ENCODE measurements around the gene NSMCE1.

NSMCE1 gene

DNA sequence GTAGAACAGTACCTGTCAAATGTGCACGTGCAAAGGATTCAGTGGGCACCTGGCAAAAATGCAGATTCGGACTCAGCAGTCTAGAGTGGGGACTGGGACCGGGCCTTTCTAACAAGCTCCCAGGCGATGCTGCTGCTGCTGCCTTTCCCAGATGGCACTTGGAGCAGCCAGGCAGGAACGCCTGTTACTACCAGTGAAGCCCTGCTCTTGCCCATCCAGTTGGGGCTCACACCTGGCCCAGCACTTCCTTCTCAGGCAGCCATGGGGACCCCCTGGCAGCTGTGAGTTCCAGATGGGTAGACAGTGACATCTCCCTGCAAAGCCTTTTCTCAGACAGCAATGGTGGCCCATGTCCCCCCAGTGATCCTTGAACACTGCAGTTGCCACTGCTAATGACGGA lies 34.8 kb downstream of the NSMCE1 start:
- no peak for TF ChIP-seq CTCF (IDR thresholded peaks at IDR 0.05; ENCODE audit: insufficient read depth, low read length, missing control alignments)
- DNase-seq (ENCODE audit: low read depth, low spot score): no peak
- ChIA-PET CTCF (interaction anchor here (0.7 to 11.3 kb wide), 29 partner anchors 10 to 530 kb away, joined by 3 to 355 read pairs (median 7); partner anchors contain the start of genes IL21R and KDM8), POLR2A (interaction anchor here (1.9 kb wide), 1 partner anchor 134 kb away, joined by 6 read pairs; no protein-coding TSS in a partner anchor)
- no peak overlapping the region for H3K4me3 ChIP-seq (ENCODE audit: low read depth, low read length)

DNA sequence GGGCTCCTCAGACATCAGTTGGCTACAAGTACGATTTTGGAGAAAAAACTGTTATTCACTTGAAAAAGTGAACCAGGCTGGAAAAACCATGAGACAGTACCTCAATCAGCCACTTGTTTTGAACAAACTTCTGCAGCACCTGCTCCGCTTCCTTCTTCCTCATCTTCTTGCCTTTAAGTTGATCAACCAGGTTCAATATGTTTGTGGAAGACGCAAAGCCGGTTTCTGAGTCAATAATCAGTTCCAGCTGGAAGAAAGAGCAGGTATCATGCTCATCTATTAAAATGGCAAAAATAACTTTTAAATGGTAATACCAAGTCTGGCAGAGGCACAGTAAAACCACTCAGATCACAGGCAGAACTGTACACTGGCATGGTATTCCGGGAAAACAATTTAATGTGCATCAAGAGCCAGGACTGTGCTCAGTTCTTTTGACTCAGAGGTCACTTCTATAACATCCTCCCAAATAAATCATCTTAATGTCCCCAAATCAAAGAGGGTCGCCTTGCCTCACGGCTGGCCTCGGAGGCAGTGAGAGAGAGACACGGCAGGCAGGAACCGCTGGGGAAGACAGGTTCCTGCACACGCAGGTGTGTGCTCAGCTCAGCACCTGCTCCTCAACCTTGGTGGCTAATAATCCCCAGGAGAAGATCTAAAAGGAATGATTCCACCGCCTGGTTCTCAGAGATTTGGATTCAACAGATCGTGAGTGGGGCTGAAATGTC lies 35.5 kb downstream of the NSMCE1 start:
- POLR2A ChIA-PET: no interaction called here
- TF ChIP-seq CTCF (IDR thresholded peaks at IDR 0.05; ENCODE audit: insufficient read depth, low read length, missing control alignments): no peak
- H3K4me3 ChIP-seq (ENCODE audit: low read depth, low read length): no peak overlapping the region
- DNase-seq (ENCODE audit: low read depth, low spot score): no peak
- CTCF ChIA-PET: interaction anchor here (0.7 to 11.3 kb wide), 13 partner anchors 10 to 529 kb away, joined by 3 to 355 read pairs (median 18); partner anchors contain the start of genes IL21R and KDM8

DNA sequence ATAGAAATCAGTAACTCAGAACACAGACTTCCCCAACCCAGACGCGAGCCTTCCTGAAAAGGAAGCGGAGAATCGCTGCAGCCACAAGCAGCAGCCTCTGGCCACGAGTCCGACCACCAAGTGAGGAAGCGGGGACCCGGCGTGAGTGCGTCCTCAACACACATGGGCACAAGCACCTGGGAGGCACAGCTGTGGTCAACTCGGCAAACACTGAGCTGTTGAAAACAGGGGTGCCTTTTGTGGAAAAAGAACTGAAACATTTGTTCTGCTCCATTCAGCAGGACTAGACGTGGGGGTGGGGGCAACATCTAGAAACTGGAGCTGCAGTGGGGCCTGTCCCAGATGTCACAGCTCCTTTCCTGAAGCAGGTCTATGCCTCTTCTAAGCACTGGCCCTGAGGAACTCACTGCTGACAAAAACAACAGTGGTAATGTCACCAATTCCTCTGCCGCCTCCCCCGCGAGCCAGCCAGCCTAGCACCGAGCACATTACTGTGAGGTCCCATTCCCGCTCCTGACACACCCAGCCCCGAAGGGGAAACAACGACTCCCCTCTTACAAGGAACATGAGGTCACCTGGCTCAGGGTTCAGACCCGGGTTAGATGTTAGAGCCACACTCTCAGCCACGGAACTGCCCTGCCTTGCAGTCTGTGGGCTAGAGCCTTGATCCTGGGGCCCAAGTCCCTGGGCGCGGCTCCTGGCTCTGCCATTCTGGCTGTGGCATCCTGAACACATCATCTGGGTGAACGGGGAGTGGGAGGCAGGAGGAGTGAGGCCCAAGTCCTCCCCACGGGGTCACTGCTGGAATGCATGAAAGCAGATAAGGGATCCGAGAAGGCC lies 36.3 kb downstream of the NSMCE1 start:
- no peak for TF ChIP-seq CTCF (IDR thresholded peaks at IDR 0.05; ENCODE audit: insufficient read depth, low read length, missing control alignments)
- H3K4me3 ChIP-seq (ENCODE audit: low read depth, low read length): no peak overlapping the region
- POLR2A ChIA-PET: no interaction called here
- CTCF ChIA-PET: interaction anchor here (2.0 to 11.3 kb wide), 3 partner anchors 9 to 143 kb away, joined by 5 to 355 read pairs (median 97); no protein-coding TSS in a partner anchor
- DNase-seq (ENCODE audit: low read depth, low spot score): no peak

DNA sequence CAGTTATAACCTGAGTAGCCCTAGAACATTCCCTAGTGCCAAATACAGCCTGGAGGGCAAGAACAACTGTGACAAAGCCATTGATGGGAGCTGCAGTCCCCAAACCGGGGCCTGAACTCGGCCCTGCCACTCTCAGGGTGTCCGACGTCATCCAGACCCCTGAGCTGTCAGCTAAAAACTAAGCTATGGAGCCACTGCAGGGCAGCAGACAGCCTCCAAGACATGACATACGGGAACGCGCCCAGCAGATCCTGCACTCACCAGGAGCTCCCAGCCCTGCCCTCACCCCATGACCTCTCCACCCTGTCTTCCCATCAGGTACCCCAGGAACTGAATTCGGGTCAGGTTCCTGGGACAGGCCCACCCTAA lies 36.9 kb downstream of the NSMCE1 start:
- ChIA-PET POLR2A (no interaction called here), CTCF (interaction anchor here (2.0 to 11.3 kb wide), 3 partner anchors 9 to 143 kb away, joined by 5 to 355 read pairs (median 97); no protein-coding TSS in a partner anchor)
- no peak overlapping the region for H3K4me3 ChIP-seq (ENCODE audit: low read depth, low read length)
- TF ChIP-seq CTCF (IDR thresholded peaks at IDR 0.05; ENCODE audit: insufficient read depth, low read length, missing control alignments): no peak
- no peak for DNase-seq (ENCODE audit: low read depth, low spot score)

GRCh38 chr16:27230562-27231001 lies 38.0 kb downstream of the NSMCE1 start:
- TF ChIP-seq CTCF (IDR thresholded peaks at IDR 0.05; ENCODE audit: insufficient read depth, low read length, missing control alignments): no peak
- ChIA-PET CTCF (interaction anchor here (2.0 to 11.3 kb wide), 2 partner anchors 139 to 144 kb away, joined by 5 to 355 read pairs; no protein-coding TSS in a partner anchor), POLR2A (no interaction called here)
- no peak overlapping the region for H3K4me3 ChIP-seq (ENCODE audit: low read depth, low read length)
- DNase-seq (ENCODE audit: low read depth, low spot score): no peak
